22Rv1 (cell line): Measurements from ENCODE around the gene FRK.

Experiments
- ZFX ChIP-seq: fragments of 450-650 bp; IDR thresholded peaks from 2 replicates; pipeline ENCODE4 v1.6.1; 2017; ENCODE audit warnings: antibody characterized with exemption, borderline replicate concordance
- TF ChIP-seq, protein P1 (sequence below): fragments of 450-650 bp; IDR thresholded peaks from 2 replicates; pipeline ENCODE4 v1.5.1; 2017; ENCODE audit warnings: mild to moderate bottlenecking

DNA sequence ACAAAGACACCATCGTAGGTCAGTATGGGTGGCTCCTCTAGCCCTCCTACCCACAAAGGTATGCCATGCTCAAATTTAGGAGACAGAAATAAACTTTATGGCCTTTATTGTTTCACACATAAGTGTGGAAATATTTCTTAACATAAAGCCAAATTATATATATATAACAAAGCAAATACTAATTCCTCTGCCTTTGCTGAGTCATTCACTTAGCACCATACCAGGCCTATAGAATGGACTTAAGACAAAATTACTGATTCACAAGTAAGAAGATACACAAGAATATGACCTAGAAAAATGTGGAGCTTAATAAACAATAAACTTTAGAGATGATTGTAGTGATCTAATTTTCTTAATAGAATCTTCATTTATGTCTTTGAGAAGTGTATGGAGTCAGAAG lies 5.2 kb downstream of the FRK start:
- TF ChIP-seq, protein P1, sequence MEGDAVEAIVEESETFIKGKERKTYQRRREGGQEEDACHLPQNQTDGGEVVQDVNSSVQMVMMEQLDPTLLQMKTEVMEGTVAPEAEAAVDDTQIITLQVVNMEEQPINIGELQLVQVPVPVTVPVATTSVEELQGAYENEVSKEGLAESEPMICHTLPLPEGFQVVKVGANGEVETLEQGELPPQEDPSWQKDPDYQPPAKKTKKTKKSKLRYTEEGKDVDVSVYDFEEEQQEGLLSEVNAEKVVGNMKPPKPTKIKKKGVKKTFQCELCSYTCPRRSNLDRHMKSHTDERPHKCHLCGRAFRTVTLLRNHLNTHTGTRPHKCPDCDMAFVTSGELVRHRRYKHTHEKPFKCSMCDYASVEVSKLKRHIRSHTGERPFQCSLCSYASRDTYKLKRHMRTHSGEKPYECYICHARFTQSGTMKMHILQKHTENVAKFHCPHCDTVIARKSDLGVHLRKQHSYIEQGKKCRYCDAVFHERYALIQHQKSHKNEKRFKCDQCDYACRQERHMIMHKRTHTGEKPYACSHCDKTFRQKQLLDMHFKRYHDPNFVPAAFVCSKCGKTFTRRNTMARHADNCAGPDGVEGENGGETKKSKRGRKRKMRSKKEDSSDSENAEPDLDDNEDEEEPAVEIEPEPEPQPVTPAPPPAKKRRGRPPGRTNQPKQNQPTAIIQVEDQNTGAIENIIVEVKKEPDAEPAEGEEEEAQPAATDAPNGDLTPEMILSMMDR = no peak
- TF ChIP-seq ZFX = no peak
